NB4 (cell line): Measurements from ENCODE around the gene RHBDD2.
"Not testable (repeated sequence)": the region's sequence is repeated elsewhere in the genome, so short reads cannot be mapped to it uniquely, and the experiment has no call there.

Source experiments
- DNase-seq: peaks from one replicate; pipeline ENCODE4 v3.0.0; 2010; ENCODE audit warnings: low read depth
- H3K4me3 ChIP-seq: one replicate; pipeline ENCODE4 v1.5.1; 2011; ENCODE audit warnings: mild to moderate bottlenecking, low read depth, low read length, moderate library complexity
- MYC ChIP-seq: IDR thresholded peaks from 2 replicates; pipeline ENCODE4 v1.6.1; 2011; ENCODE audit warnings: low read depth, low read length
- POLR2A ChIP-seq: IDR thresholded peaks from 2 replicates; pipeline ENCODE4 v1.6.1; 2011; ENCODE audit warnings: mild to moderate bottlenecking; ENCODE audit not compliant: insufficient read length; ENCODE audit errors: extremely low read depth
- TF ChIP-seq, protein P1 (sequence below): IDR thresholded peaks from one replicate; pipeline ENCODE4 v1.5.1; 2012; ENCODE audit warnings: low read depth, low read length
- TF ChIP-seq, protein P2 (sequence below): IDR thresholded peaks from 2 replicates; pipeline ENCODE4 v1.6.1; 2011; ENCODE audit warnings: low read depth, low read length

Gene RHBDD2

DNA sequence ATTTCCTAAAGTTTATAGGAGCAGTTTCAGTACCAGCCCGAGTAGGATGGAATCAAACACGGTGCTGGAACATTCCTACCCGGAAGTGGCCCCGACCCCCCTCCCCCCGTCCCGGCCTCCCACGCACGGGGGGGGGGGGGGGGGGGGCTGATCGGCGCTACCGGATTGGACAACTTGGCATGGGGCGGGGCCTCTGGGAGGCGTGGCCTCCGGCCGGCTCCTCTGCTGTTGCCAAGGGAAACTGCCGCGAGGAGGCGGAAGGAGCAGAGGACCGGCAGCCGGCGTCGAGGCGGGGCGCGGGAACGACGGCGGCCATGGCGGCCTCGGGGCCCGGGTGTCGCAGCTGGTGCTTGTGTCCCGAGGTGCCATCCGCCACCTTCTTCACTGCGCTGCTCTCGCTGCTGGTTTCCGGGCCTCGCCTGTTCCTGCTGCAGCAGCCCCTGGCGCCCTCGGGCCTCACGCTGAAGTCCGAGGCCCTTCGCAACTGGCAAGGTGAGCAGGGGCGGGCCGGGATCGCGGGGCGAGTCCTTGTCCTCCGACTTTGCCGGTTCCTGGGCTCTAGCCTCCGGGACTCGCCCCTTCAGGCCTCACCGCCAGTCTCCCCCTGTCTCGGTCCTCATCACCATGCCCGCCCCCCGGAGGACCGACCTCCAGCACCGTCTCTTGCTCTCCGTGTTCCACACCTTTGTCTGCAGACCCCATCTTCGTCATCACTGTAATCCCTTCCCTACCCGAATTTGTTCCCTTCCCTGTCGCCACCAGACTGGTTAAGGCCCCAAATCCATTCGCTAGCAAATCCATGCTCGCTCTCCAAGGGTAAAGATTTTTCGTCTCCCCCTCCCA, at the start of gene RHBDD2:
Gene RHBDD2 (plus strand): TSS at position 266 of the 843 bp plus-strand sequence. CDS start 49 bp downstream, at position 315.
- peak within 1 kb of the TSS; percentile 77 for H3K4me3 ChIP-seq
- DNase-seq = peak; percentile 95
- TF ChIP-seq, protein P1, sequence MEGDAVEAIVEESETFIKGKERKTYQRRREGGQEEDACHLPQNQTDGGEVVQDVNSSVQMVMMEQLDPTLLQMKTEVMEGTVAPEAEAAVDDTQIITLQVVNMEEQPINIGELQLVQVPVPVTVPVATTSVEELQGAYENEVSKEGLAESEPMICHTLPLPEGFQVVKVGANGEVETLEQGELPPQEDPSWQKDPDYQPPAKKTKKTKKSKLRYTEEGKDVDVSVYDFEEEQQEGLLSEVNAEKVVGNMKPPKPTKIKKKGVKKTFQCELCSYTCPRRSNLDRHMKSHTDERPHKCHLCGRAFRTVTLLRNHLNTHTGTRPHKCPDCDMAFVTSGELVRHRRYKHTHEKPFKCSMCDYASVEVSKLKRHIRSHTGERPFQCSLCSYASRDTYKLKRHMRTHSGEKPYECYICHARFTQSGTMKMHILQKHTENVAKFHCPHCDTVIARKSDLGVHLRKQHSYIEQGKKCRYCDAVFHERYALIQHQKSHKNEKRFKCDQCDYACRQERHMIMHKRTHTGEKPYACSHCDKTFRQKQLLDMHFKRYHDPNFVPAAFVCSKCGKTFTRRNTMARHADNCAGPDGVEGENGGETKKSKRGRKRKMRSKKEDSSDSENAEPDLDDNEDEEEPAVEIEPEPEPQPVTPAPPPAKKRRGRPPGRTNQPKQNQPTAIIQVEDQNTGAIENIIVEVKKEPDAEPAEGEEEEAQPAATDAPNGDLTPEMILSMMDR = no peak
- TF ChIP-seq POLR2A (peak; percentile 79), MYC (peak; percentile 74)
- TF ChIP-seq, protein P2, sequence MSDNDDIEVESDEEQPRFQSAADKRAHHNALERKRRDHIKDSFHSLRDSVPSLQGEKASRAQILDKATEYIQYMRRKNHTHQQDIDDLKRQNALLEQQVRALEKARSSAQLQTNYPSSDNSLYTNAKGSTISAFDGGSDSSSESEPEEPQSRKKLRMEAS = peak; percentile 86

DNA sequence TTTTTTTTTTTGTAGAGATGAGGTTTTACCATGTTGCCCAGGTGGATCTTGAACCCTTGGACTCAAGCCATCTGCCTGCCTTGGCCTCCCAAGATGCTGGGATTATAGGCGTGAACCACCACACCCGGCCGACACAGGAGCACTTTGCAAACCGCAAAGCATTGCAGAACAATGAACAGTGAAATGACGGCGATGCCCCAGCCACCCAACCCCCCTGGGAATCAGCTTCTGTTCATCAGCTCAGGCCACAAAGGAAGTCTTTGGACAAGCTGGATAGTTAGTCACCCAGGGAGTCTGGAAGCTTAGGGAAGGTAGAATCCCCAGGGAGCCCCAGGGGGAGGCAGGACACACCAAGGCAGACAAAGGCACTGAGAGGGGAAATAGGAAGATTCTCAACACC, 49.2 kb upstream of the RHBDD2 start:
- not testable (repeated sequence) for H3K4me3 ChIP-seq
- DNase-seq = peak; percentile 99

DNA sequence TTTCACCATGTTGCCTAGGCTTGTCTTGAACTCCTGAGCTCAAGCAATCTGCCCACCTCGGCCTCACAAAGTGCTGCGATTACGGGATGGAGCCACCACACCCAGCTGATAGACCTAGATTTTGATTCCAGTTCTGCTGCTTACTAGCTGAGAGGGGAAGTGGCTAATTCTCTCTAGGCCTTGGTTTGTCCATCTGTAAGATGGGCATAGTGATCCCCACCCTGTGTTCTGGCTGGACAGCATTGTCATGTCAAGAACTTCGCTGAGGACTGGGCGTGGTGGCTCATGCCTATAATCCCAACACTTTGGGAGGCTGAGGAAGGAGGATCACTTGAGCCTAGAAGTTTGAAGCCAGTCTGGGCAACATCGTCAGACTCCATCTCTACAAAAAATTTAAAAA, 47.9 kb upstream of the RHBDD2 start:
- no peak overlapping the region for H3K4me3 ChIP-seq
- TF ChIP-seq, protein P1 = no peak
- TF ChIP-seq MYC (no peak), POLR2A (no peak)
- TF ChIP-seq, protein P2 = no peak
- no peak for DNase-seq

DNA sequence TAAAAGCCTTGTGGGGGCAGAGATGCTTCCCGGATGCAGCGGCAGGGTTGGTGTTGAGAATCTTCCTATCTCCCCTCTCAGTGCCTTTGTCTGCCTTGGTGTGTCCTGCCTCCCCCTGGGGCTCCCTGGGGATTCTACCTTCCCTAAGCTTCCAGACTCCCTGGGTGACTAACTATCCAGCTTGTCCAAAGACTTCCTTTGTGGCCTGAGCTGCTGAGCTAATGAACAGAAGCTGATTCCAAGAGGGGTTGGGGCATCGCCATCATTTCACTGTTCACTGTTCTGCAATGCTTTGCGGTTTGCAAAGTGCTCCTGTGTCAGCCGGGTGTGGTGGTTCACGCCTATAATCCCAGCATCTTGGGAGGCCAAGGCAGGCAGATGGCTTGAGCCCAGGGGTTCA, 45.2 kb upstream of the RHBDD2 start:
- H3K4me3 ChIP-seq, DNase-seq: not testable (repeated sequence)

DNA sequence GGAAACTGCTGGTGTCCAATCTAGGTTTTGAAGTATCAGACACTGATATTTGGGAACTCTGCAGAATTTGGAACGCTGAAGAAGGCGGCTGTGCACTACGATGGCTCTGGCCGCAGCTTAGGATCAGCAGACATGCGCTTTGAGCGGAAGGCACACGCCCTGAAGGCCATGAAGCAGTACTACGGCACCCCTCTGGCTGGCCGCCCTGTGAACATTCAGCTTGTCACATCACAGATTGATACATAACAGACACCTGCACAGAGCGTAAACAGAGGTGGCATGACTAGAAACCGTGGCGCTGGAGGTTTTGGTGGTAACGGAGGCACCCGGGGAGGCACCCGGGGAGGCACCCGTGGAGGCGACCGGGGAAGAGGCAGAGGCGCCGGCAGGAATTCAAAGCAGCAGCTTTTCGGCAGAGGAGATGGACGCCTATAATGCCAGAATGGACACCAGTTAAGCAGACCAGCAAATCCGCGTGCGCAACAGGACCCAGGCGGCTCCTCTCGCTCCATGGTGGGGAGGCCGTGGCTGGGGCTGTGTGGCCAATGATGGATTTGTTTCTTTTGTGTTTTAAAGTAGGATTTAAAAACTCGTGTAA, 43.0 kb upstream of the RHBDD2 start:
- DNase-seq = no peak
- TF ChIP-seq, protein P1 = no peak
- TF ChIP-seq, protein P2 = no peak
- TF ChIP-seq MYC (no peak), POLR2A (no peak)
- no peak overlapping the region for H3K4me3 ChIP-seq

DNA sequence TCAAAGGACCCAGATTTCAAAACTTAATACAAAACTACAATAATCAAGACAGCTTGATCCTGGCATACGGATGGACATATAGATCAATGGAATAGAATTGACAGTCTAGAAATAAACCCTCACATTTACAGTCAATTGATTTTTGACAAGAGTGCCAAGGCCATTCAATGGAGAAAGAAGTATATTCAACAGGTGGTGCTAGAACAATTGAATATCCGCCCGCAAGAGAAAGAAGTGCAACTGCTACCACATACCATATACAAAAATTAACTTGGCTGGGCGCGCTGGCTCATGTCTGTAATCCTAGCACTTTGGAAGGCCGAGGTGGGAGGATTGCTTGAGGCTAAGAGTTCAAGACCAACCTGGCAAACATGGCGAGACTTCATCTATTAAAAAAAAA, 42.0 kb upstream of the RHBDD2 start:
- no peak overlapping the region for H3K4me3 ChIP-seq
- no peak for TF ChIP-seq MYC
- TF ChIP-seq, protein P1 = no peak
- TF ChIP-seq POLR2A = no peak
- TF ChIP-seq, protein P2 = no peak
- no peak for DNase-seq

DNA sequence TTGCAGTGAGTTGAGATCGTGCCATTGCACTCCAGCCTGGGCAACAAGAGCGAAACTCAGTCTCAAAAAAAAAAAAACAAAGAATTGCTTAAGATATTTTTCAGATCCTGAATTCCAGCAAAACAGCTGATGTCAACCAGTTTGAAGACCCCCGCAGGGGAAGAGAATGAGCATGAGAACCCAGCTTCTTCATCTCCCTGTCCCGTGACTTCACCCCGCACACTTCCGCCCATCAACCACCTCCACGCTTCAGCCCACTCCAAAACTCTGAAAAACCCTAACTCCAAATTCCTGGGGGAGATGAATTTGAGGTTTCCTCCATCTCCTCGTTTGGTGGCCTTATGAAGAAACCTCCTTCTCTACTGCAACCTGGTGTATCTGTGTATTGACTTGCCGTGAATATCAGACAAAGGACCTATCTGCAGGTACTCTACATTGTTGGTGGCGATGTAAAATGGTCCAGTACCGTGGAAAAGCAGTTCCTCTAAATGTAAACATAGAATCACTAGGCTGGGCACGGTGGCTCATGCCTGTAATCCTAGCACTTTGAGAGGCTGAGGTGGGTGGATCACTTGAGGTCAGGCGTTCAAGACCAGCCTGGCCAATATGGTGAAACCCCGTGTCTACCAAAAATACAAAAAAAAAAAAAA, 40.4 kb upstream of the RHBDD2 start:
- not testable (repeated sequence) for H3K4me3 ChIP-seq, DNase-seq
